GM18499 (cell line): ENCODE results near the gene COL27A1.

Experiments used
- ATAC-seq: cut with Tn5 transposase; IDR thresholded peaks from one replicate; pipeline ENCODE4 v1.9.1; 2021; ENCODE audit warnings: moderate number of reproducible peaks; ENCODE audit not compliant: insufficient read depth, unreplicated experiment

Gene COL27A1

GRCh38 chr9:114258866-114259797 lies 103.8 kb downstream of the COL27A1 start:
- no peak for ATAC-seq

DNA sequence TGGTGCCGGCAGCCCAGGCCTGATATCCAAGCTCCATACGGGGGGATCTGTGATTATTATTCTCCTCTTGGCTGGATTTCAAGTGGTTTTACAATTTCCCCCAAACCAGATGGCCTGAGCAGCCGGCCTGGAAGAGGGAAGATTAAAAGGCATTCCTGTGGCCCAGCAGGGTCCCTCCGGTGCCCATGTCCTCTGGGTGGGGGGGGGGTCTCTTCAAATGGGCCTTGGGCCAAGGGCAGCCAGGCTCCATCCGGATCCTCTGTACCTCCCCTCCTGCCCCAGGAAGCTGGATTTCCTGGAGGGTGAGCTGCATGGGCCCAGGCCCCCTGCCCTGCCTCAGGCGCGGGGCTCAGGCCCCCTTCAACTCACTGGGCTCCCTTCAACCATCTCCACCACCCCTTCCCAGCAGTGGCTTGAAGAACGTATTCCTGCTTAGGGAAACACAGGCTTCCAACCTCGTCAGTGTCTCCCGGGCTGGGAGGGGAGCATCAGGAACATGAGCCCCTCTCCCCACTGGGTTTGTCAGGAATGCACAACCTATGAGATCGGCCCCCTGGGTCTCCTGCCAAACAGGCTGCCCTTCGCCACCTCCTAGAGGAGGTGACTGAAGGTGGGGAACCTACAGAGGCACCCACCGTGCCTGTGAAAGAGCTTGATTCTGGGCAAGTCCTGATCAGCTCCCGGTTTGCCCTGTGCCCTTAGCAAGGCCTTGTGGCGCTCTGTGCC lies 104.6 kb downstream of the COL27A1 start:
- ATAC-seq = no peak

- no peak for ATAC-seq
These were observed 105.7 kb downstream of the COL27A1 start for GRCh38 chr9:114261026-114261425.

DNA sequence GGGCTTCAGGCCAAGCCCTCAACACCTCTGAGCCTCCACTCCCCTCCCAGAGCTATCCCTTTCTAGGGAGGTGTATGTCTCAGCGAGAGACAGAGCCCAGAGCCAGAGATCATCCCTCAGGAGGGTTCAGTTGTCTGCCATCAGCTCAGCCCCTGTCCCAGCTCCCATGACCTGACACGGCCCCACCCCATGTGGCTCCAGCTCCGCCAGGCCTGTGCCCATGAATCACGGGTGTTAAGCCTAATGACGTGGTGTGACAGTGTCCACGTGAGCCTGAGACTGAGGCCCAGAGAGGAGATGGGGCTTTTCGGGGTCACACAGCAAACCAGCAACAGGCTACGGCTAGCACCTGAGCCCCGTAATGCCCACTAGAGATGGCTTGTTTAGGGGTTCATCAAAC lies 106.7 kb downstream of the COL27A1 start:
- ATAC-seq = no peak

- ATAC-seq = no peak
These were observed 108.6 kb downstream of the COL27A1 start for GRCh38 chr9:114263853-114264510.

GRCh38 chr9:114264806-114265550 lies 109.6 kb downstream of the COL27A1 start:
- no peak for ATAC-seq

DNA sequence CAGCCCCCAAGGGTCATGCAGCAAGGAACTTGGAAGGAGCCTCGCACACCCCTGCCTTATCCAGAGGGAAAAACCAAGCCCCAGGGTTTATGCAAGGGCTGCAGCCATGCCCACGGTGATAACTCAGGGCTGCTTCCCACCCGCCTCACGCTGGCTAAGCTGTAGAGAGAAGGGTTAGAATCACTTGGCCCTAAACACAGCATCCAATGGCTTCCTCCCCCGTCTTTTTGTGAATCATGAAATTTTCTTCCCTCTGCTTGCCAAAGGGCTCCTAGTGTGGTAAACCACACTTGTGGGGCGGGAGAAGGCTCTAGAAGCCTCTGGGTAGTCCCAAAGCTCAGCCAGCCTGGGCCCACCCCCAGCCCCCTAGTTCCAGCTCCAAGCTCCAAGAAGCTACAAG lies 111.6 kb downstream of the COL27A1 start:
- ATAC-seq = no peak

- ATAC-seq = no peak
These were observed 113.7 kb downstream of the COL27A1 start for GRCh38 chr9:114269023-114269422.

DNA sequence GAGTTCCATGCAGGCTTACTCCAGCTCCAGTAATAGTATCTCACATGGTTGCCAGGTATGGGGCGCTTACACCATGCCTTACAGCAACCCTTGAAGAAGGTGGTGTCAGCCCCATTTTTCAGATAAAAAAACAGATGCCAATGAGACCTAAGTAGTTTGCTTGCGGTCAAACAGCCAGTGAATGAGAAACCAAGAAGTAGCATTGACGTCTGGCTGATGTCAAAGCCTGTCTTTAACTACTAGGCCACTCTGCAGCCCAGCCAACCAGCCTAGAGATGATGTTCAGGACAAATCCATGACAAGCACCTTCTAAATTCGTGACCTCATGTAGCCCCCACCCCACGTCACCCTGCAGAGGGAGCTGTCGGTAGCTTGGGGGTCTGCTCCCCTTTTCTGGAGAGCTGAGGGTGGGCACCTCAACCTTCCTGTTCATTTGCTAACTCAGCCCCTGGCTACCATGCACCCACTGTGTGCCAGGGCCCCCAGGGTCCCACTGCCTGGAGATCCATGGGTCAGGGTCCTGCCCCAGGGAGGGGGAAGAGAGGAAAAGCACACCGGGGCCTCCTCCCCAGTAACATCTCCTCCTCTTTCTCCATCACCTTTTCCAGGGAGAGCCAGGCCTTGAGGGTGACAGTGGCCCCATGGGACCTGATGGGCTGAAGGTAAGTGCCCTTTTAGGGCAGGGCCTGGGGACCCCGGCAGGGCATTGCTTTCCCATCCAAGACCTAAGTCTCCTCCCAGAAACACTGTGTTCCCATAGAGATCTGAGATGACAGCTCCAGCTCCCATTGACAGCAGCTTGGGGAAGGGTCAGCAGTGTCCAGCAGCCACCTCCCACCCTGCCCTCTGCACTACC lies 115.0 kb downstream of the COL27A1 start:
- no peak for ATAC-seq

GRCh38 chr9:114271556-114272510 lies 116.5 kb downstream of the COL27A1 start:
- ATAC-seq = no peak

DNA sequence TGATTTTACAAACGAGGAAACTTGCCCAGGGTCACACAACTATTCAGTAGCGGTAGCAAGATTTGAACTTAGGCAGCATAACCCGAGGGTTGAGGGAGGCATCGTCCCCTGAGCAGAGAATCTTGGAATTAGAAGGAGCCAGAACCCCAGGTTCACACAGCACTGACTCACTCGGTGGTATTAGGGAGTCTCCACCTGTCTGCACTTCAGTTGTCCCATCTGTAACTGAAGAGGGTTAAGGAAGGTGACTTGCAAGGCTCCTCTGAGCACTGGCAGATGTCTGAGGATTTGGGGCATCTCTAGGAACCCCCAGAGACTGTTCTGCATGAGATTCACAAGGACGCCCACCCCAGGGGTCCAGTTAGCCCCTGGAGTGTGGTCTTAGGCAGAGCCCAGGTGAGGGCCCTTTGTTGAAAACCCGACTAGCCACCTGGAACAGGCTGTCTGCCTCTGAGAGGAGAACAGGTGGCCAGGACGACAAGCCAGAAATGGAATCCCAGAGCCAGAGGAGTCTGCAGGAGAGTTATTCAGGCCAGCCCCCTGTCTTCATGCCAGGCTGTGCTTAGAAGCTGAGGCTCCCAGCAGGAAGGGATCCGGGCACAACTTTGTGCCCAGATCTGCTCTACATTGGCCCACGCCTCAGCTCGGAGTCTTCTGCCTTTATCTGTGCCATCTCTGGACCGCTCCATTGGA lies 117.5 kb downstream of the COL27A1 start:
- no peak for ATAC-seq

DNA sequence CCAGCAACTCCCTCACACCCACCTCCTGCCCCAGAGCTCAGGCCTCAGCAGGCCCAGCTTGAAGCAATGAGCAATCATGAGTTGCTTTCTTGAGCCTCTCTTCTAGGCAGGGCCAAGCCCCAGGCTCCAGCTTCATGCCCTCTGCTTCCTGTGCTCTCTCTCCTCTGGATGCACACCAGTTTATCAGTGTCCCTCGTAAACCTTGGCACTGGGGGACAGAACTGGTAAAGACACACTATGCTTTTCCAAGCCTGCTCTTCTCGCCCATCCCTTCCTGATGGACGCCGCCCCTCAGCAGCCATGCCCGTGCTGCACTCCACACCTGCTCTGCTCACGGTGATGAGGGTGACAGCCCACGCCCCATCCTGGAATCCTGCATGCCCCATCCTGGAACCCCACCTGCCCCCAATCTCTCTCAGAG lies 118.1 kb downstream of the COL27A1 start:
- no peak for ATAC-seq

DNA sequence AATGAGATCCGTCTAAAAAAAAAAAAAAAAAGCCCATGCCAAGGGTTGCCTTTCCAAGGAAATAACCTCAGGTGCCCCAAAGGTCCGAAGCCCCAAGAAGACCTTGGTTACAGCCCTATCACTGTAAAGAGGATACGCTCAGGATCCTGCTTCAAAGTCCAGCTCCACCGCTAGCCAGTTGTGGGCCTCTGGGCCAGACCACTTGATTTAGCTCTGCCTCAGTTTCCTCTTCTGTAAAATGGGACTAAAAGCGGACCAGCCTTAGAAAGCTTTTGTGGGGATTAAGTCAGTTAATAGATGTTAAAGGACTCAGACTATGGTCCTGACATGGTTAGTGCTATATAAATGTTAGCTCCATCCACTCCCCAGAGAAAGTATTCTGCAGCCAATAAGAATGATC lies 118.9 kb downstream of the COL27A1 start:
- no peak for ATAC-seq

DNA sequence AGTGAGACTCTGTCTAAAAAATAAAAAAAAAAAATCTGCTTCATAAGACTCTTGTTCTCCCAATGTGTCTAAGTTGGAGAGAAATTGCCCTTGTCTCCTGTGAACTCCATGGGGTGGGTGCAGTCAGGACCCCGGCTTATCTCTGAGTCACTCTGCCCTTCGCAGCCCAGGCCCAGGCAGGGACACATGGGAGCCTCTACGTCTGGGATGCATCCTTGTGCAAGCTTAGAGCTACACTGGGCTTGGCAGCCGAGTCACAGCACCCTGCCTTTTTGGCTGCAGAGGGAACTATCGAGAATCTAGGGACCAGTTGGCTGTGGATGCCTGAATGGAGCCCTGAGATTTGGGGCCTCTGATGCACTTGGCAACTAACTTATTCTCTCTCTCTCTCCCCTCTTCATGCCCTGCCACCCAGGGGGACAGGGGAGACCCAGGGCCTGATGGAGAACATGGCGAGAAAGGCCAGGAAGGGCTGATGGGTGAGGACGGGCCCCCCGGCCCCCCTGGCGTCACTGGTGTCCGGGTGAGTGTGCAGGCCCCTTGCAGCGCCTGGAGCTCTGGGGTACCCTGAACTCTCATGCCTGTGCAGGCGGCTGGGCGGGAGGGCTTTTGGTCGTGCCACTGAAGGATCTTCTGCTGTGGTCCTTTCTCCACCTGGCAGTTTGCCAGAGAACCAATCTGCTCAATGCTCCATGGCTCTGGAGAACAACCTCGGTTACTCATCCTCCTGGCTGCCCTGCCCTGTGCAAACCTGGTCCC lies 120.1 kb downstream of the COL27A1 start:
- no peak for ATAC-seq

DNA sequence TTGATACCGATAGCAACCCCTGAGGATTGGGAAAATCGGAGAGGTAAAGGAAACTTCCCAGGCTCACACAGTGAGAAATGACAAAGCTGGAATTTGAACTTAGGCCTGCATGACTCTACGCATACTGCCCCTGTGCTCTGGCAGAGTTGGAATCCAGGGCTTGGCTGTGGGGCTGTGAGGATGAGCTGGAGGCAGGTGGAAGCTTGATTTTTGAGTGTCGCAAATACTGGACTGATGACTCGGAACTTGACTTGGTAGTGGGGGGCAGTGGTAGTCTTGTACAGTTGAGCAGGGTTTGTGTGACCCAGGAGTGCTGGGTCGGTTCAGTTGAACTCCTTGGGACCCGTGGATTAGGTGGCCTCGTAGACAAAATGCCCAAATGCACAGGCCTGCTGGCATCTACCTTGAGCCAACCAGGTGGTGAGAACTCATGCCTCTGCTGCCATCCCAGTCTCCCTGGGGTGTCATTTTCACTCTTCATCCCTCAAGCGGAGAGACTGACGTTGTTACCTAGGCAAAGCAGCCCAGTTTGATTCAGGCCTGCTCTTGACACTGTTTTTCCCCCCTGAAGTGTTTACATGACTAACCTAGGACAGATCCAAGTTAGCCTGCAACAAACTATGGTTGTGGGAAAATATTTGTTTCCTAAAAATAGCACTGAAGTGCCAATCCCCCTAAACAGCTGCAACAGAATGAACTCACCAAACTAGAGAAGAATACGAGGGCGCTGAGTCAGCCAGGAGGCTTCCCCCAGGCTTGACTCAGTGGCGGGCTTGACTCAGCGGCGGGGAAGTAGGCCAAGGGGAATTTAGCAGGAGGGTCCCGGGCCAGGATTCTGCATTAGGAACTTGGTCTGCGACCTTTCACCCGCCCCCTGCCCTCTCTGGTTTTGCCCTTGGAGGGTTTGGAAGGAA lies 121.8 kb downstream of the COL27A1 start:
- no peak for ATAC-seq

- ATAC-seq = no peak
These were observed 123.0 kb downstream of the COL27A1 start for GRCh38 chr9:114278356-114278755.
